ENCODE results near the gene GNAT2.
"Not testable (repeated sequence)": the region's sequence is repeated elsewhere in the genome, so short reads cannot be mapped to it uniquely, and the experiment has no call there.

The GNAT2 gene

DNA sequence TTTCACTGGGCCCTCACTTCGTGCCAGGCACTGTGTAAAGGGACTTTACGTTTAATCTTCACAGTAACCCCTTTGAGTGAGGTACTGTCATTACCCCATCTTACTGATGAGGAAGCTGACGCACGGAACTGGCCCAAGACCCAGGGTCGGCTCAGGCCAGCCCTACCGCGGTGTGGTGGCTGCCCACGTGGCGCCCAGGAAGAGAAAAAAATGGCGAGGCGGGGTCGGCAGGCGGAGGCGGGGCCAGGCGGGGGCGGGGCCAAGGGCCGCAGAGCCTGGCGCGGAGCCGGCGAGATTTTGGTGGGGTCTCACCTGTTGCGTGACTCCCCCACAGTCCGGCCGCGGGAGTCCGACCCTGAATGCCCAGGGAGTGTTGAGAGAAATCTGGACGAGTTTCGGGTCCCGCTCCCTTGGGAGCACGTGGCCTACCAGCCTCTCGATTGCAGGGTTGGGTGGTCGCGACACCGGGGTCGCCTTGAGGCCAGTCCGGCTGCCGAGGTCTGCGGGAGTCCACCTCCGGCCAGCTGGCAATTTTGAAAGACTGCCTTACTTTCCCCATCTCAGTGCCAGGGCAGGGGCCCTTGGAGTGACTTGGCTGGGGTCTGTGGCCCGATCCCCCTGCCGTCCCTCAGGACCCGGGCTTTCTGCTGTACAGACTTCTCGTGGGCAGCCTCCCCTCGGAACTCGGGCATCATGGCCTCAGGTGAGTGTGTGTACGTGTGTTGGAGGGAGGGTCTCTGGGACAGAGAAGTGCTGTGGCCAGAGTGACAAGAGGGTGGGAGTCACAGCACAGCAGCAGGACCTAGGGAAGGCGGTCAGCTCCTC lies at the start of gene GNAT2, which contains the start of gene AMPD2:
GNAT2 (minus strand) TSS at position 41 of the 825 bp plus-strand sequence. CDS start 6,746 bp downstream, outside the sequence.
AMPD2 (plus strand) TSS at position 262 of the 825 bp plus-strand sequence. CDS start 1,339 bp downstream, outside the sequence.
- DNase-seq, result peak; percentile 88

DNA sequence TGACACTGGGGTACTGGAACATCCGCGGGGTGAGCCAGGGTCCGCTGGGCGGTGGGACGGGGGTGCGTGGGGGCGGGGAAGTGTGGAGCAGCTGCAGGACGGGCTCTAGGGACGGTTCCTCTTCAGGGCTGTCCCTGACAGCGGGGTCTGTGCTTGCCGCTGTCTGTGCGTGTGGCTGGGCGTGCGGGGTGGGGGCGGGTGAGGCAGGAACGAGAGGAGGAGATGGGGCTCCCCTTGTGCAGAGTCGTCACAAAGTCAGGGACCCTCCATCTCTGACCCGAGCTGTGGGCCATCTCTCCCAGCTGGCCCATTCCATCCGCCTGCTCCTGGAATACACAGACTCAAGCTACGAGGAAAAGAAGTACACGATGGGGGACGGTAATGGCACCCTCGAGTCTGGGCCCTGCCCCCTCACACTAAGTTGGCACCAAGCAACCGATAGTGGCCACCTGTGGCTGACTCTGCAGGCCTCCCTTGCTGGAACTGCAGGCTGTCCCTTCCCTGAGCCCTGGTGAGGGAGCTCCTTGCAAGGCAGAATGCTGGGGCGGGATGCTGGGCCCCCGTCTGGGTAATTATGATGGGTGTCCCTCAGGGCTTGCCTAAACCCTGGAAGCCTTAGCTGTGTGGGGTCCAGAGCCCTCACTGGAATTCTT lies 48.8 kb upstream of the GNAT2 start:
- no peak for DNase-seq

DNA sequence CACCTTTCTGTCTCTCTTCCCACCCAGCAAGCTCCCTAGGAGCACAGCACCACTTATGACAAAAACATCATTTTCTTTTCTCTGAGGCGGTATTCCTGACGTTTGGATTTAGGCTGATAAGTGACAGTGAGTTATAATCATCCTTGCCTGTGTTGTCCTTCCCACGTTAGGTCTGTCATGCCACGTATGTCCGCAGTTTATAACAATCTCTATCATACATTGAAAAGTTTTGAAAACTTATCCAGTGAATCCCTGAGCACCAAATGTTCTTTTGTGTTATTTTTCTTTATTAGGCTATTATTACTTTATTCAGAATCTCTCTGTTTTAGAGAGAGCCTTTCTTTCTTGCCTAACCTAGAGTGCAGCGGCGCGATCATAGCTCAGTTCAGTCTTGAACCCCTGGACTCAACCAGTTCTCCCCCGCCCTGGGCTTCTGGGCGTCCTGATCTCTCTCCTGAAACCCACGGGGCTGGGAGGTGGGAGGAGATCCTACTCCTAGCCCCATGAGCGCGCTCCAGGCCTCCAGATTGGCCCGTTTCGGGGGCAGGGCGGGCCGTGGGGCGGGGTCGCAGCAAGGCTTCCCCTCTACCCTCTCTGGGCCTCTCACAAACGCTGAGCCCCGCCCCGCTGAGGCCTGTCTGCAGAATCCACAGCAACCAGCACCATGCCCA lies 48.2 kb upstream of the GNAT2 start, which contains the start of gene GSTM2:
GSTM2 (plus strand) TSS at position 606 of the 671 bp plus-strand sequence; CDS start at position 665, 59 bp downstream.
- peak; percentile 76 for DNase-seq

DNA sequence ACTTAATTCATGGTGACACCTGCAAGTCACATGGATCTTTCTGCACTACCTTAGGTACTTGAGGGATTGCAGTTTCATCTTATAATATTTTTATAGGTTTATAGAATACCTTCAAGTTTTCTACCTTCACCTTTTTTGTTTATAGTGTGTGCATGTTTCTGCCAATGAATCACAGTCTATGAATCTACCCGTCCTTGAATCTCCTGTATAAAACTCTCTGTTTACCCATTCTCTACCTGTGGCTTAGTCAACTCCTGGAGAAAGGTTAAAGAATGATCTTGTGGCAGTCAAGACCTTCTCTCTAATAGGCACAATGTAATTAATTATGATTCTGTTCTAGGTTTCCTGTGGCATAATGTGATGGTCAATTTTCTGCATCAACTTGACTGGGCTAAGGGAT lies 45.3 kb upstream of the GNAT2 start:
- no peak for DNase-seq

DNA sequence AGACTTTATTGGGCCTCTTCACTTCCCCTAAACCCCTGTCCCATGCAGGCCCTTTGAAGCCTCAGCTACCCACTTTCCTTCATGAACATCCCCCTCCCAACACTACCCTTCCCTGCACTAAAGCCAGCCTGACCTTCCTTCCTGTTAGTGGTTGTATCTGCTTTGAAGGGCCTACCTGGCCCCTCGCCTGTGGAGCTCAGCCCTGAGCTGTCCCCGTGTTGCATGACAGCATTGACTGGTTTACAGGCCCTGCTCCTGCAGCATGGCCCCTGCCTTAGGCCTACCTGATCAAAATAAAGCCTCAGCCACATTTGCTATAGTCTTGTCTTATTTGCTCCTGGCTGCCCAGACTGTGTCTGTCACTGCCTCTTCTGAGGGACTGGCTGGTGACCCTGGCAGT lies 42.0 kb upstream of the GNAT2 start:
- DNase-seq, result no peak

DNA sequence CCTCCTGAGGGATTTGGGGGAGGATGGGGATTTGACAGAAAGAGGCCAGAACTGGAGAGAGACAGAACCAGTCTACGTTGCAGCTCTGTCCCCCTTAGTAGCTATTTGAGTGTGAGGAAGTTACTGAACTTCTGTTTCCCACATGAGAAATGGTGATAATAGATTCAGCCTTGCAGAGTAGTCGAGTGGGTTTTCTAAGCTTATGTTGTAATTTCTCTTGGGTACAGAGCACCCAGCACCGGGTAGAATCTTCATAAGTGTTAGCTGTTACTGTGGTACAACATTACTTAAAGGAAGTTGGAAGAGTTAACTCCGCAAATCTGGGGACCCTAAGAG lies 41.2 kb upstream of the GNAT2 start:
- DNase-seq, result not testable (repeated sequence)

DNA sequence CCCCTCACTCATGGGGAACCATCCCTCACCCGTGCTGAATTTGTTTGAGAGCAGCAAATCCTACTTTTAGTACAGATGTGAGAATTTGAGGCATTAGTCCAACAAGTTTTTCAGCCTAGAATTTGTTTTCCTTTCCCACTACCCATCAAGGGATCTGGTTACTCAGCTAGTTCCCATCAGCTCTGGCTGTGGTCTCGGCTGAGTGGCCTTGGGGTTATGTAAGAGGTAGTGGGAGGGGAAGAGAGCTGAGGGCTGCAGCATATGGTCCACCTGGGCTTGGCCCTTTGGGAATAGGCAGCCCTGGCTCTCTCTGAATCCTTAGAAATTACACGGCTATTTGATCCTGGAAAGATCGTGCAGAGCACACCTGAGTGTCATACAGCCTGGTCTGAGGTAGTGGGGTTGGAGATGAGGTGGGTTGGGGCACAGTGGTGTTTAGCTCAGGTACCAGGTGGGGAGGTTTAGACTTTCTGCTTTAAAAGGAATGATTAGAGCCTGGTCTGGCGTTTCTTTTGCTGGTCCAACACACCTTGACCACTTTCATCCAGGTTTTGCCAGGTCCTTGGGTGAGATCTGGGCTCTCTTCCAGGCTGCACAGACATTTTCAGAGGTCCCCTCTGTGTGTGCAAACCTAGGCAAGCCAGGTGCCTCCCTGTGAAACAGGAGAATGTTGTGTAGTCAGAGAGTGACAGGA lies 40.7 kb upstream of the GNAT2 start:
- DNase-seq, result no peak

DNA sequence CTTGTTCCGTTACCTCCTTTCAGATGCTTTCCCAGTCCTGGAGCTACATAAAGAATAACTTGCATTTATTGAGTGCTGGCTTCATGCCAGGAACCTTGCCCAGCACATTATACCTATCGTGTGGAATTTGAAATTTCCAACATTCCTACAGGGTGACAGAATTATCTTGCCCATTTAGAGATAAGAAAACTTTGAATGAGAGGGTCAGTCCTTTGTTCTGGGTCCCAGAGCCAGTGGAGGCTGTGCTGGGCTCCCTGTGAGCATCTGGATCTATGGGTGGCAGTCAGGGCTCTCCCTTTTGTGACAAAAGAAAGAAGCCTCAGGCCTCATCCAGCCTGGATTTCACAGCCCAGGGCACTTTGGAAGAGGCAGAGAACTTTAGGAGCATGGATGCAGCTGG lies 39.7 kb upstream of the GNAT2 start:
- no peak for DNase-seq

DNA sequence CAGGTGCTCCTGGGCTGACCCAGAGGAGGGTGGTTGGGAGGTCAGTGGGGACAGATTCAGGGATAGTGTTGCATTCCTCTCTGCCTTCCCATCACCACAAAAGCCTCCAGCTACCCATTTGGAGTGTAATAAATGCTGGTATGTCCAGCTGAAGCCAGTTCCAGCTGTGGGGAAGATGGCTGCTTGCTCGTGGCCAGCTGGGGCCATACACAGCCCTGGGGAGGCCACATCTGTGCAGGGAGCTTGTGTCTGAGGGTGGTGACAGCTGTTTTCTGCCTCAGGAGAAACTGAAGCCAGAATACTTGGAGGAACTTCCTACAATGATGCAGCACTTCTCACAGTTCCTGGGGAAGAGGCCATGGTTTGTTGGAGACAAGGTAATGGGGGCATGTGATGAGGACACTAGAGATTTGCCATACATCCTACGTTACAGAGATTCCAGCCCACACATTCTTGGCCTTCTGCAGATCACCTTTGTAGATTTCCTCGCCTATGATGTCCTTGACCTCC lies 39.2 kb upstream of the GNAT2 start:
- DNase-seq, result no peak

DNA sequence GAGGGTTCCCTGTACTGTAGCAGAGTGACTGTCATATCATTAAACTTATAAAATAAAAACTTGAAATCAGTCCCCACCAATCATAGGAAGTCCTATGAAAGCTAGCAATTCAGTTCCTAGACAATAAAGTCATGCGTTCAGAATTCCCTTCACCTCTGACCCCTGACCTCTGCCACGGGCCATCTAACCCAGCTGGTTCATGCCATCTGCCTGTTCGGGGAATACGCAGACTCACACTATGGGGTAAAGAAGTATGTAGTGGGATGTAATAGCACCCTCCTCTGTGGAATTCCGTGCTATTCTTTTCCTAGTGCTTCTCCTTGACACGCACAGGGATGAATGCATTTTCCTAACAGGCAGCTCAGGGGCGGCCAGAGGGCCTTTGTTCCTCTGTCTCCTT lies 38.6 kb upstream of the GNAT2 start:
- DNase-seq, result no peak

DNA sequence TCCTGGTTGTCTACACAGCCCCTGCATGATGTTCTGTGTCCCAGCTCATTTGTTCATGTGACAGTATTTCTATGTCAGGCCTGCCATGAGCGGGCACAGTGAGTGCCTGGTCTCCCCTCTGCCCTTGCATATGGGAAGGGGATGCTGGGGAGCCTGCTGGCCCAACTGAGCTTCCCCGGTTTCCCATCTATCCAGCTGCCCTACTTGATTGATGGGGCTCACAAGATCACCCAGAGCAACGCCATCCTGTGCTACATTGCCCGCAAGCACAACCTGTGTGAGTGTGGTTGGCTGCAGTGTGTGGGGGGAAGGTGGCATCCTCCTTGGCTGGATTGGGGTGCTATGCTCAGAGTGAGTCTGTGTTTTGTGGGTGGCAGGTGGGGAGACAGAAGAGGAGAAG lies 38.0 kb upstream of the GNAT2 start:
- no peak for DNase-seq

DNA sequence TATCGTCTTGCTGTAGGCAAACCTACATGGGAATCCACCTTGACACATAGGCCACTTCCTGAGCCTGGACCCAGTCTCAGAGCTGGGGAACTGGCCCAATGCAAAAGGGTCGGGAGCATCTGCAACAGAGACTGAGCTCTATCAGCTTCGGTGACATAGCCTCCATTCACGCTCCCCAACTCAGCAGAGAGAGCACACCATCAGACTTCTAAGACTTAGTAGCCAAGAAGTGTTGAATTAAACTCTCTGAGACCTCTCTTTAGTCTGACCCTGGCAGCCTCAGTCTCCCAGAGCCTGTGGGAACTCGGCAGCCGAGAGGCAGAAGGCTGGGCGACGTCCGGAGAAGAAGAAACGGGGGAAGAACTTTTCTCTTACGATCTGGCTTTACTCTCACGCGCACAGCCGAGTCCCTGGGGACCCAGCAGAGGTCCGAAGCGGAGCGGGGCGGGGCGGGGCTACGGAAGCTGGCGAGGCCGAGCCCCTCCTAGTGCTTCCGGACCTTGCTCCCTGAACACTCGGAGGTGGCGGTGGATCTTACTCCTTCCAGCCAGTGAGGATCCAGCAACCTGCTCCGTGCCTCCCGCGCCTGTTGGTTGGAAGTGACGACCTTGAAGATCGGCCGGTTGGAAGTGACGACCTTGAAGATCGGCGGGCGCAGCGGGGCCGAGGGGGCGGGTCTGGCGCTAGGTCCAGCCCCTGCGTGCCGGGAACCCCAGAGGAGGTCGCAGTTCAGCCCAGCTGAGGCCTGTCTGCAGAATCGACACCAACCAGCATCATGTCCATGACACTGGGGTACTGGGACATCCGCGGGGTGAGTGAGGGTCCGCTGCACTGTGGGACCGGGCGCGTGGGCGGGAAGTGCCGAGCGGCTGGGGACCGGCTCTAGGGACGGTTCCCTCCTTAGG lies 36.5 kb upstream of the GNAT2 start, which contains the start of gene GSTM4:
GSTM4 (plus strand) TSS at position 485 of the 905 bp plus-strand sequence; CDS start at position 776, 291 bp downstream.
- DNase-seq, result peak; percentile 60

DNA sequence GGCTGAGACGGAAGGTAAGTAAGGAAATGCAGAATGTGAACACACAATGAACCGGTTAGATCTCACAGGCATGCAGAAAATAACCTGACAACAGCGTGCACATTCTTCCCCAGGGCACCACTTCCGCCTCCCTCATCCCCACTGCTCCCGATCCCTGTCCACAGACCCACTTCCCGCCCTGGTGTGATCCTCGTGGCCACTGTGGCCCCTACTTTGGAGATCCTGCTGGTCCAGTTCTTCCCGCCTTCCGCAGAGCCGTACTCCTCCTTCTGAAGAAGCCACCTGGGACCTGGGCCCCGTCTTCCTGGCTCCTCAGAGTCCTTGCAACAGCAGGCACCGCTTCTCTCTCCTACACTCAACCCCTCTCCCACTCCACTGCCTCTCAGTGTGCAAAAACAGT lies 35.1 kb upstream of the GNAT2 start:
- no peak for DNase-seq

DNA sequence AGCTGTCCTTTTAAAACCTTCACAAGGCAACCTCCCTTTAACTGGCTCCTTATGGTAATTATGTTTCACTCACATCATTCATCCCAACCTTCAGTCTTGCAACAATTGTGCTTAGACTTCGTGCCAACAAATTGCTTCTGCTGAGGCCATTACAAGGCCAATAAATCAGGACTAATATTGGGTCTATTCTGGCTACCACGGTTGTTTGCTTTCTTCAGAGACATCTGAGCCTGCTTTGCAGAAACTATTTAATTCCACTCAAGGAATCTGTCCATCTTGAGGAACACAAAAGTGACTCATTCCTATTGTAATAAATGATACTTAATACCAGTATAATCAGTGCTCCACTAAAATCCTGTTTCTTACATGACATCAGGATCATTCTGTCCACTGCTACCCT lies 33.9 kb upstream of the GNAT2 start:
- DNase-seq, result no peak

DNA sequence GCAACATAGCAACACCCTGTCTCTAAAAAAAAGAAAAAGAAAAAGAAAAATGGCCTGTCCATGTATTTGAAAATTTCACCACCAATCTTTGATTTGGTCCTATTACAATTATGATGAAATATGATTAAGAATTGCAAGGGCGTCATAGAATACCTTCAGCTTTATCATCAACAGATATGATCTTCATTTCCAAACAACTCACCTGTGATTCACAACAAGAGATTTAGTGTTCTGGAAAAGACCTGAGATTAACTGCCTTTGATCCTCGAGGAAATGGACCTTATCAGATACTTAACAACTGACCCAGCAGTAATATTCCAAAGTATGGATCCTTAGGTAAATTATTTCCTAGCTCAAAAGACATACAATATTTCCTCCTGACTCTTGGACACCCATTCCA lies 33.0 kb upstream of the GNAT2 start:
- DNase-seq, result no peak

DNA sequence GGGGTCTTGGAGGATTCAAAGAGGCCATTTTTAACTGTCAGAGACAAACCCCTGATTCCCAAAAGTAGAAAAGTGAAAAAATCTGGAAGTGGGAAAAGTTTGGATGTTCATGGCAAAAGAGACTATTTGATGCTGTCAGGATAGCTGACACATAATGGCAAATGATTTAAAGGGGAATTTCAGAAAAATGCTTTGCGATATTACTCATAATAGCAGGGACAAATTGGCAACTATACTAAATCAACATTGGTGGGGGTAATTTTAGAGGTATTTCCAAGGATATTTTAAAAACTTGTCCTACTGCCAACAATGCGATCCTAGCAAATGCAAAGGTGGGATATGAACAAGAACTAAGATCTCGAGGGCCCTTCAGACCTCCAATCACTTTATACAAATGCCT lies 31.2 kb upstream of the GNAT2 start:
- no peak for DNase-seq

DNA sequence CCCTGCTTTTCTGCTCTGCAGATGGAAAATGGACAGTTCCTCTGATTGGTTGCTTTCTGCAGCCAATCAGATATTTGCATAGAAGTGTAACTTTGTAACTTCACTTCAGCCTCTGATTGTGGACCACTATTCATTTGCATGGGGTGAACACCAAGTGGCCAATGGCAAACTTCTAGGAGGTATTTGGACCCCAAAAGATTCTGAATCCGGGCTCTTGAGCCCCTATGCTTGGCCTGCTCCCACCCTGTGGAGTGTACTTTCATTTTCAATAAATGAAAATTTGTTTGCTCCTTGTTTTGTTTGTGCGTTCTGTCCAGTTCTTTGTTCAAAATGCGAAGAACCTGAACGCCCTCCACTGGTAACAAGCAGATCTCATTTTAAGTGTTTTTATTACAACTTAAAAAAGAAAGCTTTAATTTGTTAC lies 30.1 kb upstream of the GNAT2 start:
- no peak for DNase-seq

DNA sequence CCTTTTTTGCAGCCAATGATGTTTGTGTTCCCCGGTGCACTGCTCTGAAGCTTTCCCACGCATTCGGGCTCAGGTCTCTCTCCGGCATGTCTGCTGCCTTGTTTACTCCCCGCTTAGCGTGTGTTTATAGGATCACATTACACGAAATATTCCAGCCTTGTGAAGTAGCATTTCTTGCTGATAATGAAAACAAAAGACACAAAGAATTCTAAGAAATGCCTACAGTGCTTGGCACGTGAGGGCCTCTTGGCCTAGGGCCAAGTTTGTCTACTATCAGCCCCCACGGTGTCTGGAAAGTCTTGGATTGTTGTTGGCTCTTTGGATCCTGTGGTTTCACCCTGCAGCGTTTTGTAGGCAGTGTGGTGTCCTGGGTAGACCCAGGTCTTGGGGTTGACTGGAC lies 25.3 kb upstream of the GNAT2 start:
- DNase-seq, result no peak

DNA sequence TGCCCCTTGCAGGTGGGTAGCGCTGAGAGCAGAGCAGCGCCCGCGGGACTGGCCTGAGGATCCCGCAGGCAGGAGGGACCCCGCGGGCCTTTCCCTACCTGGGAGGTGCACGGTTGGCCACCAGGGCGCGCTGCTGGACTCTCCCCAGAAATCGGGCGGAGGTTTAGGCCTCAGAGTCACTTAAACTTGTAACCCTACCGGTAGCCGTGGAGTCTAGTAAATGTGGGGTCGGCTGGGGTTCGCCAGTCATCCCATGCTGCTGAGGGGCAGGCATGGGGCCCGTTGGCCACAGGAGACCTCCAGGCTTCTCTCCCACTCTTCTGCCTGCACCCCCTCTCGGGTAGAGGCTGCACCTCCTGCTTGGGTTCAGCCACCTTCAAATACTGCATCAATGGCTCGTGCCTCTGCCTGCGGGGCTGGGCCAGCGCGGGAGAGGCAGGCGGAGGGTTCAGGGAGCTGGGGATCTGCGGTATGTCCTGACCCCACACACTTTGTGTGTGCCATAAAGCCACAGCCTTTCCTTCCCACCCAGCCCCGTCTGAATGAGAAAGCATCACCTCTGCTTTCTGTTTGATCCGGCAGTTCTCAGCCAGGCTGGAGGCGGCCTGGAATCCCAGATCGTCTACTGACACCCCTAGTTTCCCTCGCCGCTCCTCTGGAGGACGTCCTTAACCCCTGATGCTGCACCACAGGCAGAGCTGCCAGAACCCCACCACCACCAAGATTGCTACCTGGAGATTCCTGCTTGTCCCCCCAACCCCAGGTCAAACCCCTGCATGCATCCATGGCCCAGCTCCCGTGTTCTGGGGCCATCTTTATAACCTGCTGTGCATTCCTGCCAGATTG lies 24.2 kb upstream of the GNAT2 start:
- peak; percentile 84 for DNase-seq

DNA sequence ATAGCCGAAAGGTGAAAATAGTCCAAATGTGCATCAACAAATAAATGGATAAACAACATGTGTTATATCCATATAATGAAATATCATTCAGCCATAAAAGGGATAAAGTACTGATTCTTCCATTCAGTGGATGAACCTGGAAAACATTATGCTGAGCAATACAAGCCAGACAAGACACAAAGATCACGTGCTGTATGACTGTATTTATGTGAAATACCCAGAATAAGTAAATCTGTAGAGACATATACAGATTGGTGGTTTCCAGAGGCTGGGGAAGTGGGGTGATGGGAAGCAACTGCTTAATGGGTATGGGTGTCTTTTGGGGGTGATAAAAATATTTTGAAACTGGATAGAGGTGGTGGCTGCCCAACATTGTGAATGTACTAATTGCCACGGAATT lies 23.2 kb upstream of the GNAT2 start:
- no peak for DNase-seq

DNA sequence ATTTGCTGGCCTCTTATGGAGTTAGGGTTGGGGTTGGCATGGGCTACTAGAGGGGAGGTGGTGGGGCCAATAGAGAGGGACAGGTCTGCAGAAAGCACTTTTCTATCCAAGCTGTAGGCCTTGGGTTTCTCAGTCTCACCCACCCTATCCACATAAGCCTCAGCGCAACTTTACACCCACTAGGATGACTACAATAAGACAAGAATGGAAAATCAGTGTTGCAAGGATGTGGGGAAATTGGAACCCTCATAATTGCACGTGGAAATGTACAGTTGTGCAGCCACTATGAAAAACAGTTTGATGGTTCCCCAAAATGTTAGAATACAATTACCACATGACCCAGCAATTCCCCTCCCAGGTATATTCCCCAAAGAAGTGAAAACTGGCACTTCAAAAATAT lies 22.4 kb upstream of the GNAT2 start:
- no peak for DNase-seq

Measured in CD4-positive, alpha-beta T cell treated with Interleukin-21 for 1 hour (primary cell).